Measurements from ENCODE around the gene ANAPC15. TPM values are rescaled to one million over a fixed set of nuclear protein-coding genes. Genes with fewer than 3 reads are reported as not detected.

ANAPC15 gene
- total RNA-seq (2022; extraction: Qiagen RNA extraction), result 83.8 to 91.6 TPM (median 89.3 TPM) in 5 replicates

GRCh38 chr11:72112143-72112977, at the start of gene ANAPC15:
ANAPC15 (minus strand) TSS chr11:72112695; CDS start chr11:72111276, 1,419 bp downstream.

DNA sequence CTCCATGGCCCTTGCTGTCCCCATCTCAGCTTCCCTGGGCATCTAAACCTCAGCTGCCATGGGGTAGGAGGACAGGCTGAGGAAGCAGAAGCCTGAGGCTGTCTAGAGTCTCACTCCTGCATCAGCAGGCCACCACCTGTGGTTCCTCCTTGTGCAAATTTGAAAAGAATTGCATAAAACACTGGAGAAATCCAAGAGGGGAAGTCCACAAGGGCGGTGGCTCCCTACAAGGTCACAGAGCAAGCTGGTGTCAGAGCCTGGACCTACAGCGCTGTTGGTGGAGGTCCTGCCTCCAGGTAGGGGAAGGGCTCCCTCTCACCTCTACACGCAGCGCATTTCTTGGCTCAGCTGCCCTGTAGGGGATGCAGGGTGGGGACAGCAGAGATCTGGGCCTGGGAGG, 23.0 kb upstream of the ANAPC15 start, which contains the start of gene FOLR3:
TSS of gene FOLR3 (plus strand) at position 253 of the 400 bp plus-strand sequence. CDS start 228 bp downstream, outside the sequence.

GRCh38 chr11:72105888-72106287, 6.6 kb downstream of the ANAPC15 start, which contains the start of gene TOMT:
TOMT (plus strand) TSS chr11:72105924; CDS start chr11:72105952, 28 bp downstream.

GRCh38 chr11:72102946-72103753, 9.3 kb downstream of the ANAPC15 start, which contains the start of gene LAMTOR1:
LAMTOR1 (minus strand) TSS chr11:72103297; CDS start chr11:72103224, 73 bp downstream.

DNA sequence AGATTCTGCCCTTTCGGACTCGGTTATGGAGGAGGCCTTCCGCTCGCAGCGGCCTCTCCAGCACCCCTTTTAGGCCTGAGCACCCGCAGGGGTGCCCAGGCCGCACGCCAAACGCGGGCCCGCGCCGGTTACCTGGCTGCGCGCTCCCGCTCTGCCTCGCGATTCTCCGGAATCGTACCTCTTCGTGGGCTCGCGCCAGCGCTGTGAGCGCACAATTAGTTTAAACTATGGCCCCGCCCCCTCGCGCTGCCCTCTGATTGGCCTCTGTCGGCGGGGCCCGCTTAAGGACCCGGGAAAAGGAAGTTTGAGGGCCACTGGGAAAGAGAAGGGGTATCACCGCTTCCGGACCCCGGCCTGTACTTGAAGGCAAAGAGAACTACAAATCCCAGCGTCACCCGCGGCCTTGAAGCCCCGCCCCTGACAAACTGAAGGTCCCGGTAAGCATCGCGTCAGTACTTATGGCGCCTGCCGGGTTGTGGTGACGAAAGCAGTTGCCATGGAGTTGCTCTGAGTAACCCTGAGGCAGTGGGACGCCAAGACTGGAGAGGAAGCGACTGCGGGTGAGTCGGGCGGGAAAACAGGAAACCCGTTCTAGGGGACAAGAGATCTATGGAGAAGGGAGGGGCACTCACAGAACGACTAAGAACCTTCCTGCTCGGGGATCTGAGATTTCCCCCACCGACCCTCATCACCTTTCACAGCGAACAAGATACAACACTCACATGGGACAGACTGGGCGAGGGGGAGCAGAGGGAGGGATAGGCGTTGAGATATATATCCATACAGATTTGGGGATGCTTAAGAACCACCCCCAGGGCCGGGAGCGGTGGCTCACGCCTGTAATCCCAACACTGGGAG, 31.9 kb downstream of the ANAPC15 start, which contains the start of the genes LRRC51 and NUMA1:
TSS of gene LRRC51 (plus strand) at position 525 of the 858 bp plus-strand sequence. CDS start 8,234 bp downstream, outside the sequence.
TSS of gene NUMA1 (minus strand) at position 217 of the 858 bp plus-strand sequence. CDS start 44,599 bp downstream, outside the sequence.

Other genes with a start within 250 kb of the ANAPC15 start
- not detected in 5 replicates for gene DEFB131B, start 234.2 kb downstream of the ANAPC15 start, total RNA-seq (2022; extraction: Qiagen RNA extraction)
- 2.2 to 4.3 TPM (median 3.4 TPM) in 5 replicates for gene XNDC1N, start 184.1 kb downstream of the ANAPC15 start, total RNA-seq (2022; extraction: Qiagen RNA extraction)
- gene RNF121, start 183.6 kb downstream of the ANAPC15 start, total RNA-seq (2022; extraction: Qiagen RNA extraction), result 46.3 to 52.8 TPM (median 48.3 TPM) in 5 replicates
- gene IL18BP, start 113.8 kb downstream of the ANAPC15 start, total RNA-seq (2022; extraction: Qiagen RNA extraction), result 2.8 to 4.4 TPM (median 4.3 TPM) in 5 replicates
- 52.8 to 68.2 TPM (median 66.7 TPM) in 5 replicates for gene NUMA1, start 32.2 kb downstream of the ANAPC15 start, total RNA-seq (2022; extraction: Qiagen RNA extraction)
- gene LRRC51, start 31.8 kb downstream of the ANAPC15 start, total RNA-seq (2022; extraction: Qiagen RNA extraction), result 5.9 to 9.9 TPM (median 8.1 TPM) in 5 replicates
- gene LAMTOR1, start 9.4 kb downstream of the ANAPC15 start, total RNA-seq (2022; extraction: Qiagen RNA extraction), result 134 to 155 TPM (median 136 TPM) in 5 replicates
- not detected in 5 replicates for gene TOMT, start 6.8 kb downstream of the ANAPC15 start, total RNA-seq (2022; extraction: Qiagen RNA extraction)
- 0.19 TPM in 1 of 5 replicates, not detected in the others for gene FOLR3, start 23.0 kb upstream of the ANAPC15 start, total RNA-seq (2022; extraction: Qiagen RNA extraction)
- gene FOLR1, start 79.4 kb upstream of the ANAPC15 start, total RNA-seq (2022; extraction: Qiagen RNA extraction), result not detected in 5 replicates
- gene FOLR2, start 104.1 kb upstream of the ANAPC15 start, total RNA-seq (2022; extraction: Qiagen RNA extraction), result not detected in 5 replicates
- 54.7 to 83.6 TPM (median 71.5 TPM) in 5 replicates for gene INPPL1, start 112.1 kb upstream of the ANAPC15 start, total RNA-seq (2022; extraction: Qiagen RNA extraction)
- not detected in 5 replicates for gene PHOX2A, start 131.5 kb upstream of the ANAPC15 start, total RNA-seq (2022; extraction: Qiagen RNA extraction)